ENCODE data around the gene CAMKK2. TPM values are rescaled to one million over a fixed set of nuclear protein-coding genes. Genes with fewer than 3 reads are reported as not detected.

Gene CAMKK2
- total RNA-seq, 1 donor from 2014 or later = 34.4 TPM

GRCh38 chr12:121279507-121279915 lies 17.0 kb downstream of the CAMKK2 start:
- TF ChIP-seq, protein P1, sequence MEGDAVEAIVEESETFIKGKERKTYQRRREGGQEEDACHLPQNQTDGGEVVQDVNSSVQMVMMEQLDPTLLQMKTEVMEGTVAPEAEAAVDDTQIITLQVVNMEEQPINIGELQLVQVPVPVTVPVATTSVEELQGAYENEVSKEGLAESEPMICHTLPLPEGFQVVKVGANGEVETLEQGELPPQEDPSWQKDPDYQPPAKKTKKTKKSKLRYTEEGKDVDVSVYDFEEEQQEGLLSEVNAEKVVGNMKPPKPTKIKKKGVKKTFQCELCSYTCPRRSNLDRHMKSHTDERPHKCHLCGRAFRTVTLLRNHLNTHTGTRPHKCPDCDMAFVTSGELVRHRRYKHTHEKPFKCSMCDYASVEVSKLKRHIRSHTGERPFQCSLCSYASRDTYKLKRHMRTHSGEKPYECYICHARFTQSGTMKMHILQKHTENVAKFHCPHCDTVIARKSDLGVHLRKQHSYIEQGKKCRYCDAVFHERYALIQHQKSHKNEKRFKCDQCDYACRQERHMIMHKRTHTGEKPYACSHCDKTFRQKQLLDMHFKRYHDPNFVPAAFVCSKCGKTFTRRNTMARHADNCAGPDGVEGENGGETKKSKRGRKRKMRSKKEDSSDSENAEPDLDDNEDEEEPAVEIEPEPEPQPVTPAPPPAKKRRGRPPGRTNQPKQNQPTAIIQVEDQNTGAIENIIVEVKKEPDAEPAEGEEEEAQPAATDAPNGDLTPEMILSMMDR (conservative IDR thresholded peaks at IDR 0.05) = no peak
- Mint-ChIP-seq H3K27me3 (no peaks in the 10 kb centered on the region), H3K27ac (no peak overlapping the region)

DNA sequence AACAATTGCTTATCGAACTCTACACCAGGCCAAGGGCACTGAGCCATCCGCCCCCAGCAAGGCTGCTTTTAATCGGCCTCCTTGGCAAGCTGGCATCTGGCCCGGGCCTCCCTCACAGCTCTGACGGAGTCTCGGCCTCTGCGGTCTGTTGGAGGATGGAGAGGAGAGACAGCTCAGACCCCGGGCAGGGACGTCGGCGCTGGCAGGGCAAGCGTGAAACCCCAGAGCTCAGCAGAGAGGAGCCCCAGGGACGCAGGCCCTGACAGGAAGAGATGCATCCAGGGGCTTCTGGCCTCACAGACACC lies 17.5 kb downstream of the CAMKK2 start:
- no peak for DNase-seq (ENCODE audit: extremely low spot score, unreplicated experiment)
- Mint-ChIP-seq H3K27me3 (no peaks in the 10 kb centered on the region), H3K4me3 (no peak overlapping the region), H3K36me3 (peaks cover 11% of the 10 kb centered on the region), H3K9me3 (no peaks in the 10 kb centered on the region), H3K4me1 (ENCODE audit: unreplicated experiment) (no peaks in the 10 kb centered on the region), H3K27ac (no peak overlapping the region)
- TF ChIP-seq, protein P1 (conservative IDR thresholded peaks at IDR 0.05) = no peak

More at GRCh38 chr12:121279507-121279915, 17.0 kb downstream of the CAMKK2 start:
- no peaks in the 10 kb centered on the region for H3K9me3 Mint-ChIP-seq
- H3K36me3 Mint-ChIP-seq = peaks cover 11% of the 10 kb centered on the region
- no peak overlapping the region for H3K4me3 Mint-ChIP-seq
- no peaks in the 10 kb centered on the region for H3K4me1 Mint-ChIP-seq (ENCODE audit: unreplicated experiment)
- no peak for DNase-seq (ENCODE audit: extremely low spot score, unreplicated experiment)

DNA sequence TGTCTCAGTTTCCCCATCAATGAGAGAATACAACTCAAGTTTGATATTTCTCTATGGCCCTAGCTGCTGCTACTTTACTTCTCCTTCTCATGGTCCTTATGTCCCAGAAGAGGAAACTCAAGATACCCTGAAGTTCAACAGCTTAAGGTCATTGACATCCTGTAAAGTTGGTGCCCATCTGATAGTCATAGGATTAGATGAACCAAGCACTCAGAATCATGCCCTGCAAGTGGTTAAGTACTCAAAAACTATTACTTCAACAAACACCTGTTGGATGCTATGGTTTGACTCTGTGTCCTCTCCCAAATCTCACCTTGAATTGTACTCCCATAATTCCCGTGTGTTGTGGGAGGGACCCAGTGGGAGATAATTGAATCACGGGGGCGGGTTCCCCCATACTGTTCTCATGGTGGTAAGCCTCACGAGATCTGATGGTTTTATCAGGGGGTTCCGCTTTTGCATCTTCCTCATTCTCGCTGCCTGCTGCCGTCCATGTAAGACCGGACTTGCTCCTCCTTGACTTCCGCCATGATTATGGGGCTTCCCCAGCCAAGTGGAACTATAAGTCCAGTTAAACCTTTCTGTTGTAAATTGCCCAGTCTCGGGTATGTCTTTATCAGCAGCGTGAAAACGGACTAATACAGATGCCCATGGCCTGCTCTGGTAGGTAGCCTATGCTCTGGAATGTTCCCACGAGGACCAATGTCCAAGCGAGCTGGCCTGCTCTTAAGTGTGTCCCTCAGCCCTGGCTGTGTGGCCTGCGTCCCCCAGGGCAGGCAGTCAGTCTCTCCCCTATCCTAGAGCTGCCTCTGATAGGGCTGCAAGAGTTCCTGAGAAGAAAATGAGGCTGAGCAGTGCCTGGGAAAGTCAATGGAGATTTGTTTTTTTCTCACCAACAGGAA lies 18.1 kb downstream of the CAMKK2 start:
- H3K4me1 Mint-ChIP-seq (ENCODE audit: unreplicated experiment) = no peaks in the 10 kb centered on the region
- H3K36me3 Mint-ChIP-seq = peaks cover 11% of the 10 kb centered on the region
- H3K27me3 Mint-ChIP-seq = no peaks in the 10 kb centered on the region
- no peak overlapping the region for H3K27ac Mint-ChIP-seq
- H3K4me3 Mint-ChIP-seq = no peak overlapping the region
- DNase-seq (ENCODE audit: extremely low spot score, unreplicated experiment) = no peak
- no peaks in the 10 kb centered on the region for H3K9me3 Mint-ChIP-seq
- TF ChIP-seq, protein P1 (conservative IDR thresholded peaks at IDR 0.05) = no peak

DNA sequence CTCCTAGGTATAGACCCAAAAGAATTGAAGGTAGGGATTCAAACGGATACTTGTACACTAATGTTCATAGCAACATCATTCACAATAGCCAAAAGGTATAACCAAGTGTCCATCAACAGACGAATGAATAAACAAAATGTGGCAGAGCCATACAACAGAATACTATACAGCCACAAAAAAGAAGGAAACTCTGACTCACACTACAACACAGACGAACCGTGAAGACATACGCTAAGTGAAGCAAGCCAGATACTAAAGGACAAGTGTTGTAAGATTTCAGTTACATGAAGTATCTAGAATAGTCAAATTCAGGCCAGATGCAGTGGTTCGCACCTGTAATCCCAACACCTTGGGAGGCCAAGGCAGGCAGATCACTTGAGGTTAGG lies 19.1 kb downstream of the CAMKK2 start:
- Mint-ChIP-seq H3K4me3 (no peak overlapping the region), H3K9me3 (no peaks in the 10 kb centered on the region), H3K27me3 (no peaks in the 10 kb centered on the region), H3K36me3 (peaks cover 16% of the 10 kb centered on the region), H3K27ac (no peak overlapping the region), H3K4me1 (ENCODE audit: unreplicated experiment) (no peaks in the 10 kb centered on the region)
- TF ChIP-seq, protein P1 (conservative IDR thresholded peaks at IDR 0.05) = no peak
- DNase-seq (ENCODE audit: extremely low spot score, unreplicated experiment) = no peak

DNA sequence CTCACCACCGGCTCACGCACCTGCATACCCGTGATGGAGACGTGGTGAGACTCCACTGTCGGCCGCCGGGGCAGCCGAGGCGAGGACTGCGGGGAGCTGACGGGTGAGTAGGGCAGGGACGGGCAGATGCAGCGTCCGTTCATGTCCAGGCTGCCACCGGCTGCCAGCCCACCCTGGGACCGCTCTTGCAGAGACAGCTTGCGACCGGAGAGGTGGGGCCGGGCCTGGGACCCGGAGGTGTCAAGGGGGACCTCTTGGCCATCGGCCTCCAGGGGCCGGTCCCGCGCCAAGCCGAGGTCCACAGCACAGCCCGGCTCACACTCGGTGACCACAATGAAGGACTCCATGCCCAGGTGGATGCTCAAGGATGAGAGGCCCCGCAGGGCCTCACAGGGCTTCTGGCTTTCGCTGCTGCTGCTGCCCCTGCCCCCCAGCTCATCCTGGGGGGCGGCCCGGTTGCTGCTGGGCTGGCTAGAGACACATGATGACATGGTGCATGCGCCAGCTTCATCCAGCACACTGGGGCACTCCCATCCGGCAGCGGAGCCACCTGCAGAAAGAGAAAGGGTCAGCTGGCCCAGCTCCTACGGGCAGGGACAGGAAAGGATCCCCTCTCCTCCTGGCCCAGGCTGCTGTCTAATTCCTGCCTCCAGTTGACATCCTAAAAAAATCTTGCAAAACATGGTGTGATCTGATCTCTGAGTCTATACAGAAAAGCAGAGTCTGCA lies 22.3 kb downstream of the CAMKK2 start:
- DNase-seq (ENCODE audit: extremely low spot score, unreplicated experiment) = no peak
- TF ChIP-seq, protein P1 (conservative IDR thresholded peaks at IDR 0.05) = no peak
- Mint-ChIP-seq H3K36me3 (peaks cover 19% of the 10 kb centered on the region), H3K4me3 (no peak overlapping the region), H3K27me3 (no peaks in the 10 kb centered on the region), H3K9me3 (no peaks in the 10 kb centered on the region), H3K27ac (no peak overlapping the region), H3K4me1 (ENCODE audit: unreplicated experiment) (no peaks in the 10 kb centered on the region)
